ENCODE results near the gene CMPK2. TPM values are rescaled to one million over a fixed set of nuclear protein-coding genes. Genes with fewer than 3 reads are reported as not detected.

CMPK2 gene
- total and polyA plus RNA-seq, 2 donors from 2014 or later = 2.8 to 4.5 TPM

- Histone ChIP-seq H3K36me3 (ENCODE audit: control insufficient read depth in 2 of 3, insufficient read depth in 3 of 3, low read length in 3 of 3) (no peaks in the 10 kb centered on the region), H3K4me1 (ENCODE audit: control insufficient read depth in 2 of 3, insufficient read depth in 2 of 3, low read depth in 1 of 3, low read length in 3 of 3) (peaks cover 0 to 4% (median 0%) of the 10 kb centered on the region in 3 donors), H3K27ac (ENCODE audit: low read depth in 2 of 2, low read length in 2 of 2) (no peak overlapping the region), H3K4me3 (ENCODE audit: low read length in 3 of 3) (no peak overlapping the region), H3K27me3 (ENCODE audit: control insufficient read depth, insufficient read depth, low read length) (no peaks in the 10 kb centered on the region), H3K9ac (ENCODE audit: low read length in 3 of 3) (no peak overlapping the region), H3K9me3 (ENCODE audit: control insufficient read depth in 2 of 3, insufficient read depth in 1 of 3, low read length in 3 of 3) (no peaks in the 10 kb centered on the region)
- FAIRE-seq = no peak
- intact Hi-C loops (cut with DNase I) = no loop called here
- DNase-seq = no peak
- TF ChIP-seq CTCF (IDR thresholded peaks at IDR 0.05; ENCODE audit: borderline replicate concordance, extremely low read depth, insufficient read depth) = no peak
These were observed 47.9 kb upstream of the CMPK2 start for GRCh38 chr2:6913415-6914157.

- Histone ChIP-seq H3K27ac (ENCODE audit: low read depth in 2 of 2, low read length in 2 of 2) (no peak overlapping the region), H3K9me3 (ENCODE audit: control insufficient read depth in 2 of 3, insufficient read depth in 1 of 3, low read length in 3 of 3) (no peaks in the 10 kb centered on the region), H3K27me3 (ENCODE audit: control insufficient read depth, insufficient read depth, low read length) (no peaks in the 10 kb centered on the region), H3K4me3 (ENCODE audit: low read length in 3 of 3) (no peak overlapping the region), H3K9ac (ENCODE audit: low read length in 3 of 3) (no peak overlapping the region), H3K36me3 (ENCODE audit: control insufficient read depth in 2 of 3, insufficient read depth in 3 of 3, low read length in 3 of 3) (no peaks in the 10 kb centered on the region), H3K4me1 (ENCODE audit: control insufficient read depth in 2 of 3, insufficient read depth in 2 of 3, low read depth in 1 of 3, low read length in 3 of 3) (peaks cover 0 to under 1% (median 0%) of the 10 kb centered on the region in 3 donors)
- FAIRE-seq = no peak
- no peak for TF ChIP-seq CTCF (IDR thresholded peaks at IDR 0.05; ENCODE audit: borderline replicate concordance, extremely low read depth, insufficient read depth)
- DNase-seq = no peak
- intact Hi-C loops (cut with DNase I) = no loop called here
These were observed 46.0 kb upstream of the CMPK2 start for GRCh38 chr2:6911721-6912120.

GRCh38 chr2:6909431-6910385 is 44.0 kb upstream of the CMPK2 start:
- Histone ChIP-seq H3K27ac (ENCODE audit: low read depth in 2 of 2, low read length in 2 of 2) (no peak overlapping the region), H3K4me1 (ENCODE audit: control insufficient read depth in 2 of 3, insufficient read depth in 2 of 3, low read depth in 1 of 3, low read length in 3 of 3) (no peaks in the 10 kb centered on the region), H3K9ac (ENCODE audit: low read length in 3 of 3) (no peak overlapping the region), H3K27me3 (ENCODE audit: control insufficient read depth, insufficient read depth, low read length) (no peaks in the 10 kb centered on the region), H3K36me3 (ENCODE audit: control insufficient read depth in 2 of 3, insufficient read depth in 3 of 3, low read length in 3 of 3) (no peaks in the 10 kb centered on the region), H3K4me3 (ENCODE audit: low read length in 3 of 3) (no peak overlapping the region), H3K9me3 (ENCODE audit: control insufficient read depth in 2 of 3, insufficient read depth in 1 of 3, low read length in 3 of 3) (no peaks in the 10 kb centered on the region)
- FAIRE-seq (no peak), DNase-seq (no peak)
- intact Hi-C loops (cut with DNase I) = no loop called here
- no peak for TF ChIP-seq CTCF (IDR thresholded peaks at IDR 0.05; ENCODE audit: borderline replicate concordance, extremely low read depth, insufficient read depth)

All from kidney (tissue), 14 donors.